Mesothelial cell of epicardium (in vitro differentiated cells): ENCODE results near the gene AGAP2. TPM values are rescaled to one million over a fixed set of nuclear protein-coding genes. Genes with fewer than 3 reads are reported as not detected.

Source experiments
- DNase-seq, 2 experiments: peaks; one replicate each; pipeline ENCODE4 v3.0.0; 2021; ENCODE audit warnings: low spot score in 2 of 2; ENCODE audit not compliant: unreplicated experiment in 2 of 2
- H3K27ac Mint-ChIP-seq: 2 replicates; pipeline ENCODE4 v1.8.0; 2021; ENCODE audit warnings: mixed read lengths
- H3K27me3 Mint-ChIP-seq: 2 replicates; pipeline ENCODE4 v1.8.0; 2021; ENCODE audit warnings: low read depth, mixed read lengths
- H3K36me3 Mint-ChIP-seq: 2 replicates; pipeline ENCODE4 v1.8.0; 2021; ENCODE audit warnings: mixed read lengths
- H3K4me1 Mint-ChIP-seq: 2 replicates; pipeline ENCODE4 v1.8.0; 2021; ENCODE audit warnings: mixed read lengths
- H3K4me3 Mint-ChIP-seq: 2 replicates; pipeline ENCODE4 v1.8.0; 2021; ENCODE audit warnings: mild to moderate bottlenecking, moderate library complexity, mixed read lengths
- H3K9me3 Mint-ChIP-seq: 2 replicates; pipeline ENCODE4 v1.8.0; 2021; ENCODE audit warnings: mixed read lengths
- total RNA-seq: library from RNA; stranded (reverse); gene quantifications from 3 replicates; pipeline ENCODE4 v1.2.1, GENCODE V29; 2021
- TF ChIP-seq, protein P1 (sequence below): fragments of 200-600 bp; sonication (generic); IDR thresholded peaks from one replicate; pipeline ENCODE4 v1.5.0; 2021; ENCODE audit warnings: antibody characterized with exemption; ENCODE audit not compliant: unreplicated experiment

Gene AGAP2
- total RNA-seq, 1 donor from 2014 or later, result 2.8 TPM

DNA sequence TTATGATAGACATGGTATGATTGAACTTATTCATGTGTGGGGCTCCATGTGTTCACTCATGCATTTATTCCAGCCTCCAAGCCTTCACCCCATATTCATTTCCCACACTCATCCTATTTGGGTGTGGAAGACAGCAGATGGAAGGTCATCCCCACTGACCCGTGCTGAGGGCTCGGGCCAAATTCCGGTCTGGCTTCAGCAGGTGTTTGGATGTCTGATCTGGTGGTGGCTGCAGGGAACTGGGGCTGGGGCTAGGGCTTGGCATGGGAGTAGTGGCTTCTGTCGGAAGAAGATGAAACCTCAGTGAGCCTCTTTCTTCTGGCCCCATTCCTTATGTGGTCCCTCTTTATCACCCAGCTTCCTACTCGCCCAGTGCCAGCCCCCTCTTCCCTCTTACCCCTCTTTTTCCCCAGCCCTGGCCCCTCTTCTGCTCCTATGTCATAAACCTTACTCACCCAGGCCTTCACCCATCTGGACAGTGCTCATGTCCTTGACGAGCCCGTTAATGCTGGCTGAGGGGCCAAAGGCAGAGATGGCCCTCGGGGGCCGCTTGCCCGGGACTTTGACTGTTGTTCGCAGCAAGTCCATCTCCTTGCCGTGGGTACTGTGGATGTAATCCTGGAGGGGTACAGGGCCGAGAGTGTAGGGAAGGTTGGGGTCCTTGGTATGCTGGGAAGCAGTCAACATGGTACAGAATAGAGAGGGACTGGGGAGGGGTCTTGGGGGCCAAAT is 8.0 kb downstream of the AGAP2 start:
- Mint-ChIP-seq H3K36me3 (no peaks in the 10 kb centered on the region), H3K9me3 (no peaks in the 10 kb centered on the region), H3K4me1 (peaks cover 4% of the 10 kb centered on the region), H3K27ac (no peak overlapping the region), H3K4me3 (no peak overlapping the region), H3K27me3 (peaks cover 97% of the 10 kb centered on the region)
- DNase-seq, result no peak
- TF ChIP-seq, protein P1, sequence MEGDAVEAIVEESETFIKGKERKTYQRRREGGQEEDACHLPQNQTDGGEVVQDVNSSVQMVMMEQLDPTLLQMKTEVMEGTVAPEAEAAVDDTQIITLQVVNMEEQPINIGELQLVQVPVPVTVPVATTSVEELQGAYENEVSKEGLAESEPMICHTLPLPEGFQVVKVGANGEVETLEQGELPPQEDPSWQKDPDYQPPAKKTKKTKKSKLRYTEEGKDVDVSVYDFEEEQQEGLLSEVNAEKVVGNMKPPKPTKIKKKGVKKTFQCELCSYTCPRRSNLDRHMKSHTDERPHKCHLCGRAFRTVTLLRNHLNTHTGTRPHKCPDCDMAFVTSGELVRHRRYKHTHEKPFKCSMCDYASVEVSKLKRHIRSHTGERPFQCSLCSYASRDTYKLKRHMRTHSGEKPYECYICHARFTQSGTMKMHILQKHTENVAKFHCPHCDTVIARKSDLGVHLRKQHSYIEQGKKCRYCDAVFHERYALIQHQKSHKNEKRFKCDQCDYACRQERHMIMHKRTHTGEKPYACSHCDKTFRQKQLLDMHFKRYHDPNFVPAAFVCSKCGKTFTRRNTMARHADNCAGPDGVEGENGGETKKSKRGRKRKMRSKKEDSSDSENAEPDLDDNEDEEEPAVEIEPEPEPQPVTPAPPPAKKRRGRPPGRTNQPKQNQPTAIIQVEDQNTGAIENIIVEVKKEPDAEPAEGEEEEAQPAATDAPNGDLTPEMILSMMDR, result no peak

DNA sequence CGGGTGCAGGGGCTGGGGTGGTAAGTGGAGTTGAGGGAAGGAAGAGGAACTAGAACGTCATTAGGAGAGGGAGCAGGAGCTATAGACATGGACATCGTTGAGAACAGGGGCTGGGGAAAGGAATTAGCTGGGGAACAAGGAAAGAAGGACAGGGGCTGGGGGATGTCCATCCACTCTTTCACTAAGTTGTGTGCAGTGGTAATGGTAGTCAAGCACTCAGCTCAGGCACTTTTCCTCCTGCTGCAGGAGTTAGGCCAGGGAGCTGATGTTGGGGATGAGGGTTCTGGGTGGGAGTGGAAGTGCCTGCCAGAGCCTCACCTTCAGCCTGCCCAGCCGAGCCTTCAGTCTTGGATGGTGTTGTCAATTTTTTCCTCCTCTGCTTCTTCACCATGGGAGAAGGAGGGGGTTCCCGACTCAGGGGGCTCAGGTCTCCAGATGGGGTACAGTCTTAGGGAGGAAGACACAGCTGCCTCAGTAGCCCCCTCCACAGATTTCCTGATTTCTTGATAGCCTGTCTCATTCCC is 9.2 kb downstream of the AGAP2 start:
- no peak overlapping the region for H3K27ac Mint-ChIP-seq
- no peaks in the 10 kb centered on the region for H3K36me3 Mint-ChIP-seq
- H3K9me3 Mint-ChIP-seq, result no peaks in the 10 kb centered on the region
- H3K4me1 Mint-ChIP-seq, result peaks cover 4% of the 10 kb centered on the region
- no peak for DNase-seq
- no peak overlapping the region for H3K4me3 Mint-ChIP-seq
- peaks cover 97% of the 10 kb centered on the region for H3K27me3 Mint-ChIP-seq
- TF ChIP-seq, protein P1, result no peak

DNA sequence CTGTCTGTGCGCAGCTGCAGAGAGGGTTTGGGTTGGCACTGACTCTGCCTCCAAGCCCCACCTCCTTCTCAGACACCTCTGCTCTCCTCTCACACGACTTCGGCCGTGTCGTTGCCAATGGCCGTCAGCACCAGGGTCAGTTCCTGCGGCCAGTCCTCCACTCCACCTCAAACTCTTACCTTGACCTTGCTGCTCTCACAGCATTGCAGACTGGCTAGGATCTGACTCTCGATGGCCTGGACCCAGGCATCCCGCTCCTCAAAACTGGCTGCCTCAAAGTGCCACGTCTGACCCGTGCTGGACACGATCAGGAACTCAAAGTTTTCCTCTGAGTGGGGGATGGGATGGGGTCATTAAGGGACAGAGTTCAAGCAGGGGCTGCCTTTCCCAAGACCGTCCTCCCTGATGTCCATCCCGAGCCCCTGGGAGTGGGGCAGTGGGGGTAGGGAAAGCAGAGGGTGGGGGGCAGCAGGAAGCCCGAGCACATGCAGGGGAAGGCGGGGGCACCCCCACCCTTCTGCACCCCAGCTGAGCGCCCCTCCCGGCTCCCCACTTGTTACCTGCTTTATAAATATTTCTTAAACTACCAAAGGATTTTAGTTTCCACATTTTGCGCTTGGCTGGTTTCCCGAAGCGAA is 10.7 kb downstream of the AGAP2 start:
- H3K9me3 Mint-ChIP-seq, result no peaks in the 10 kb centered on the region
- peaks cover 97% of the 10 kb centered on the region for H3K27me3 Mint-ChIP-seq
- no peak overlapping the region for H3K27ac Mint-ChIP-seq

DNA sequence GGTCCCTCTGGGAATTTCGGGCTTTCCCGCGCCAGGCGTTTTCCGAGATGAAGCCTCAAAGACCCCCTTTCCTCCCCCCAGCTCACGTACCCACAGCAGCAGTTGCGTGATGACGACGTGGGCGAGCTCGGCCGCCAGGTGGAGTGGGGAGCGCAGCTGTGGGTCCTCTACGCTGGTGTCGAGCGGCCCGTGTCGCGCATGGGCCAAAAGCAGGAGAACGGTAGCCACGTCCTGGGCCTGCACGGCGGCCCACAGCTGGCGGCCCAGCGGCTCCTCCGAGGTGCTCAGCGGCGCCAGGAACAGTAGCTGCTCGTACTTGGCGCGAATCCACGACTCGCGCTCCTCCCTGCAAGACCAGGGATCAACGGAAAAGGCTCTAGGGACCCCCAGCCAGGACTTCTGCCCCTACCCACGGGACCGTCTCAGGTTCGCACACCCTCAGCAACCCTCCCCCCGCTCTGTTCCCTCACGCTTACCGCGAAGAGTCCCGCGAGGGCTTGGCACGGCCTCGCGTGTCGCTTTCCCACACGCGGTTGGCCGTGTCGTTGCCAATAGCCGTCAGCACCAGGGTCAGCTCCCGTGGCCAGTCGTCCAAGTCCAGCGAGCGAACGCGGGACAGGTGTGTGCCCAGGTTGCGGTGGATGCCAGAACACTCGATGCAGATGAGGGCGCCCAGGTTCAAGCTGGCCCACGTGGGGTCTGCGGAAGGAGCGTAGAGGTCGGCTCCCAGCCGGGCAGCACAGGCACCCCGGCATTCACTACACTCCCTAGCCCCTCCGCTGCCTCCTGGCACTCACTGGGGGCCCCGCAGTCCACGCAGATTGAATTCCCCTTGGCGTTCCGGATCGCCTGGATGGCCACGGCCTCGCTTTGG is 11.4 kb downstream of the AGAP2 start:
- no peak overlapping the region for H3K27ac Mint-ChIP-seq
- peak overlapping the region; percentile 54 for H3K4me3 Mint-ChIP-seq
- peak in 1 of 2 experiments; percentile 51 for DNase-seq
- TF ChIP-seq, protein P1, result no peak
- no peaks in the 10 kb centered on the region for H3K9me3 Mint-ChIP-seq
- H3K27me3 Mint-ChIP-seq, result peaks cover 92% of the 10 kb centered on the region
- peaks cover under 1% of the 10 kb centered on the region for H3K36me3 Mint-ChIP-seq
- peaks cover 4% of the 10 kb centered on the region for H3K4me1 Mint-ChIP-seq

More for the DNA sequence above, 10.7 kb downstream of the AGAP2 start:
- Mint-ChIP-seq H3K4me1 (peaks cover 4% of the 10 kb centered on the region), H3K4me3 (peak overlapping the region; percentile 4), H3K36me3 (no peaks in the 10 kb centered on the region)
- TF ChIP-seq, protein P1, result no peak
- DNase-seq, result peak in 1 of 2 experiments; percentile 37

DNA sequence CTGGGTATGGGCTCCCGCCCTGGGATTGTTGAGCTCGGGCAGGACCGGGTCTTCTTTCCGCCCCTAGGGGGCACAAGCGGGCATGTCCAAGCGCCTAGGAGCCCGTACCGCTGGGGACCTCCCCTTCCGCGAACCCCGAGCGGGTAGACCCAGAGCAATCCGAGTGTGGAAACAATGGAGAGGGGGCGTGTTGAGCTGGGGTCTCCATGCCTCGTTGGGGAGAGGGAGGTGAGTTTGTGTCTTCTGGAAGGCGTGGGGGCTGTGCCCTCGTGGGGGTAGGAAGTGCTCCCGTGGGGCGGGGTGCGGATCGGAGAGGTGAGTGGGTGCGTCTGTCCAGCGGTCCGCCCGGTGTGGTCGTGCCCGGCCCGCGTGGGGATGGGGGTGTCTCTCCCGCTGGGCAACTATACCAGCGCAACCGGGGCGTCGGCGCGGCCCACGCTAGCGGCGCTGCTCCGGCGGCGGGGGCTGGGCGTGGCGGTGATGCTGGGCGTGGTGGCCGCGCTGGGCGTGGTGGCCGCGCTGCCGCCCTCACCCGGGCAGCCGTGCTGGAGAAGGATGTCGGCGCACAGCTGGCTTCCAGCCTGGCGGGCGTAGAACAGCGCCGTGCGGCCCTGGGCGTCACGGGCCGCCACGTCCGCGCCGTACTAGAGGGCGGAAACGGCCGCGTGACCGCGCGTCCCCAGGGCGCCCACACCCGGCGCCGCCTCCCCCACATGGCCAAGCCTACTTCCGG is 12.2 kb downstream of the AGAP2 start:
- Mint-ChIP-seq H3K9me3 (no peaks in the 10 kb centered on the region), H3K4me3 (peak overlapping the region; percentile 75), H3K27me3 (peaks cover 84% of the 10 kb centered on the region), H3K4me1 (peaks cover 4% of the 10 kb centered on the region), H3K27ac (no peak overlapping the region), H3K36me3 (peaks cover 7% of the 10 kb centered on the region)
- DNase-seq, result peak; percentile 40 to 75
- TF ChIP-seq, protein P1, result peak; percentile 64
